KBM-7 (cell line): ENCODE data around the gene PLEKHM1.
"Not testable (repeated sequence)": the region's sequence is repeated elsewhere in the genome, so short reads cannot be mapped to it uniquely, and the experiment has no call there.

Experiments
- DNase-seq: peaks from one replicate; pipeline ENCODE4 v3.0.0-alpha.2; 2015
- in situ Hi-C: fragments of 300-500 bp; cut with MboI; formaldehyde crosslinking; loops from 2 replicates; pipeline ENCODE4 v1.14.3; 2020; ENCODE audit warnings: low sequenced_read_pairs, low pct_unique_long_range_greater_than_20kb, mixed read lengths

Gene PLEKHM1

GRCh38 chr17:45468293-45469203, 22.0 kb downstream of the PLEKHM1 start:
- in situ Hi-C loops, DNase-seq: not testable (repeated sequence)

- in situ Hi-C loops, result not testable (repeated sequence)
- peak; percentile 39 for DNase-seq
Measured at GRCh38 chr17:45461524-45462327, 28.8 kb downstream of the PLEKHM1 start.

- DNase-seq, in situ Hi-C loops: not testable (repeated sequence)
Measured at GRCh38 chr17:45460422-45460821, 30.1 kb downstream of the PLEKHM1 start.

GRCh38 chr17:45454341-45454740, 36.2 kb downstream of the PLEKHM1 start:
- DNase-seq, in situ Hi-C loops: not testable (repeated sequence)

- in situ Hi-C loops, DNase-seq: not testable (repeated sequence)
Measured at GRCh38 chr17:45453731-45454130, 36.8 kb downstream of the PLEKHM1 start.

- DNase-seq, in situ Hi-C loops: not testable (repeated sequence)
Measured at GRCh38 chr17:45453225-45453534, 37.3 kb downstream of the PLEKHM1 start.

GRCh38 chr17:45452329-45453224, 37.9 kb downstream of the PLEKHM1 start:
- DNase-seq, in situ Hi-C loops: not testable (repeated sequence)

- DNase-seq, in situ Hi-C loops: not testable (repeated sequence)
Measured at GRCh38 chr17:45451660-45452059, 38.9 kb downstream of the PLEKHM1 start.

- DNase-seq, result no peak
- in situ Hi-C loops, result no loop called here
Measured at GRCh38 chr17:45451131-45451530, 39.4 kb downstream of the PLEKHM1 start.

GRCh38 chr17:45449708-45450329, 40.7 kb downstream of the PLEKHM1 start:
- in situ Hi-C loops, DNase-seq: not testable (repeated sequence)

GRCh38 chr17:45449260-45449659, 41.3 kb downstream of the PLEKHM1 start:
- in situ Hi-C loops, DNase-seq: not testable (repeated sequence)

- DNase-seq, in situ Hi-C loops: not testable (repeated sequence)
Measured at GRCh38 chr17:45448483-45448882, 42.0 kb downstream of the PLEKHM1 start.

- in situ Hi-C loops, DNase-seq: not testable (repeated sequence)
Measured at GRCh38 chr17:45448066-45448465, 42.5 kb downstream of the PLEKHM1 start.

- DNase-seq, in situ Hi-C loops: not testable (repeated sequence)
Measured at GRCh38 chr17:45447650-45448049, 42.9 kb downstream of the PLEKHM1 start.

GRCh38 chr17:45446872-45447625, 43.5 kb downstream of the PLEKHM1 start:
- in situ Hi-C loops, DNase-seq: not testable (repeated sequence)

- in situ Hi-C loops, result not testable (repeated sequence)
- DNase-seq, result peak; percentile 59
Measured at GRCh38 chr17:45445901-45446743, 44.4 kb downstream of the PLEKHM1 start.
